Dendritic cell treated with granulocyte-macrophage colony-stimulating factor and Interleukin-4, amounts not matched to agents 40 ng/mL and 50 ng/mL, for 4 days (primary cell): Measurements from ENCODE around the gene KCNMA1.
"Not testable (repeated sequence)": the region's sequence is repeated elsewhere in the genome, so short reads cannot be mapped to it uniquely, and the experiment has no call there.

ENCODE experiments used
- H3K27ac Mint-ChIP-seq: one replicate; pipeline ENCODE4 v1.8.0; 2022; ENCODE audit warnings: mild to moderate bottlenecking, mixed read lengths
- H3K27me3 Mint-ChIP-seq: one replicate; pipeline ENCODE4 v1.8.0; 2022; ENCODE audit warnings: mild to moderate bottlenecking, mixed read lengths
- H3K36me3 Mint-ChIP-seq: one replicate; pipeline ENCODE4 v1.8.0; 2022; ENCODE audit warnings: low read depth, mixed read lengths
- H3K4me1 Mint-ChIP-seq: one replicate; pipeline ENCODE4 v1.8.0; 2022; ENCODE audit warnings: low read depth, mixed read lengths
- H3K4me3 Mint-ChIP-seq: one replicate; pipeline ENCODE4 v1.8.0; 2022; ENCODE audit warnings: mild to moderate bottlenecking, moderate library complexity, mixed read lengths
- H3K9me3 Mint-ChIP-seq: one replicate; pipeline ENCODE4 v1.8.0; 2022; ENCODE audit warnings: mixed read lengths
- intact Hi-C: fragments of 100-400 bp; cut with micrococcal nuclease; formaldehyde crosslinking; loops from one replicate; pipeline ENCODE4 v1.15.0; 2022

The KCNMA1 gene

DNA sequence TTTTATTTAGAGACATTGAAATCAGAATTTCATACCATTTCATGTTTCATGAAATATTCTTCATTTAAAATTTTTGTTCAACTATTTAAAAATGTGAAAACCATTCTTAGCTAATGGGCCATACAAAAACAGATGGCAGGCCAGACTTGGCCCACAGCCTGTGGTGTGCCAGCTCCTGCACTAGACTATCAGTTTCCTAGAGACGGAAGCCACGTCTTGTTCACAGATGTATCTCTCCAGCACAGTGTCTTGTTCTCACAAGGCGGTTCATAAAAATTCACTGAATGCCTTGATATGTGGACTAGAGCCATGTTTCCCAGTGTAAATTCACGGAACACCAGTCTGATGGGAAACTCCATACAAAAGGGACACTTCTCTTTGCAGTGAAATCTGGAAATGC is 216.0 kb downstream of the KCNMA1 start:
- H3K27ac Mint-ChIP-seq, result no peak overlapping the region
- no peaks in the 10 kb centered on the region for H3K4me1 Mint-ChIP-seq
- intact Hi-C loops, result no loop called here
- H3K4me3 Mint-ChIP-seq, result no peak overlapping the region
- H3K27me3 Mint-ChIP-seq, result peaks cover 7% of the 10 kb centered on the region
- no peaks in the 10 kb centered on the region for H3K9me3 Mint-ChIP-seq
- no peaks in the 10 kb centered on the region for H3K36me3 Mint-ChIP-seq

DNA sequence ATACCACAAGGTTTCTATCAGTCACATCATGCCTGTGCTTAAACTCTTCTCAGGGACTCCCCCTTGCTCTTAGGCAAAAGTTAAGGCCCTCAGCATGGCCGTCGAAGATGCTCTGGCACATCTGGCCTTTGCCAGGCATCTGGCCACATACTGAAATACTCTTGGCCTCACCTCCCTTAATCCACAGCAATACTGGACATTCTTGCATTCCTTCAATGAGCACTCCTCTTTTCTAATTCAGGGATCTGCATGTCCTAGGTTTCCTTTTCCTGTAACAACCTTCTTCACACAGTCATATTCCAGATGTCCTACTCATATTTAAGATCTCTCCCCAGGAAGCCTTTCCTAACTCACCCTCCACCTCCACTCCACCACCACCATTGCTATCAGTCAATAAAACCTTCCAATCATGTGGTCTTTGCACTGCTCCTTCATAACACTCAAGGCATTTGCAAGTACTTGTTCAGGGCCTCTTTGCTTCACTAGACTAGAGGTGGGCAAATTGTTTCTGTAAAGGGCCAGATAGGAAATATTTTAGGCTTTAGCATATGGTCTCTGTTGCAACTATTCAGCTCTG is 216.6 kb downstream of the KCNMA1 start:
- no peak overlapping the region for H3K27ac Mint-ChIP-seq
- H3K36me3 Mint-ChIP-seq, result no peaks in the 10 kb centered on the region
- no peaks in the 10 kb centered on the region for H3K4me1 Mint-ChIP-seq

DNA sequence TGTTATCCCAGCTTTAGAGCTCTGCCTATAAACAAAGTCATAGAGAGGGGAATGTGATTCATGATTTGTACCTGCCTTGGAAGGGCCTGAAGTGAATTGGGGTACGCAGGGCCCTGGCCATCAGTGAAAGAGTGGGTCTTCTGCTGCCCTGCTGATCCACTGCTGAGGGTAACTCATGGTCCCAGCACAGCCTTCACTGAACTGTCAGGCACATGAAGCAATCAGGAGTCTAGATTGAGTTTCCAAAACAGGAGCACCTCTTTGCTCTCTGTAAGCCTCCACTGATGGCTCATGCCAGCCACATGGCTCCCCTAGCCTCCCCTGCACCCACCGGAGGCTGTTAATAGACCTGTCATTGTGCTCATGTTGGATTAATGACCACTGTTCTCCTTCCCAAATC is 217.6 kb downstream of the KCNMA1 start:
- no peaks in the 10 kb centered on the region for H3K9me3 Mint-ChIP-seq
- no peak overlapping the region for H3K27ac Mint-ChIP-seq
- no peaks in the 10 kb centered on the region for H3K4me1 Mint-ChIP-seq
- no peaks in the 10 kb centered on the region for H3K36me3 Mint-ChIP-seq
- peaks cover 11% of the 10 kb centered on the region for H3K27me3 Mint-ChIP-seq
- no peak overlapping the region for H3K4me3 Mint-ChIP-seq
- intact Hi-C loops, result no loop called here

More for the DNA sequence above, 216.6 kb downstream of the KCNMA1 start:
- Mint-ChIP-seq H3K4me3 (no peak overlapping the region), H3K27me3 (peaks cover 10% of the 10 kb centered on the region), H3K9me3 (no peaks in the 10 kb centered on the region)
- intact Hi-C loops, result no loop called here

DNA sequence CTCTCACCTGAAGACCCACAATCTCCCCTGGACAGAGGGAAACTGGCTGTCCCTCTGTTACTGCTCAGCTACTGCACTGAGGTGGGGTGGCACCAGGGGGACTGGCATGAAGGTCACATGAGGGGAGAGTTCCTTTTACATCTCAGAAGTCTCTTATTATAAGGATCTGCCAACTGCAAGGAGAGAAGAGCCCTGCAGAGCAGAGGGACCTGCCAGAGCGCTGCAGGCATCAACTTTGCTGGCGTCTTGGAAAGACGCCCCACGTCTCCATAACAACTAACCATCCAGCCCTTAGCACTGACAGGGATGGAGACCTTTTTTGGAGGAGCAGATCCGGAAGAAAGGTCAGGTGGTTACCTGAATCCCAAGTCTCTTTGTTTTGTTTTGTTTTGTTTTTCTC is 218.6 kb downstream of the KCNMA1 start:
- H3K27ac Mint-ChIP-seq, result no peak overlapping the region
- intact Hi-C loops, result no loop called here
- no peaks in the 10 kb centered on the region for H3K4me1 Mint-ChIP-seq
- no peaks in the 10 kb centered on the region for H3K36me3 Mint-ChIP-seq
- H3K27me3 Mint-ChIP-seq, result peaks cover 11% of the 10 kb centered on the region
- no peak overlapping the region for H3K4me3 Mint-ChIP-seq
- no peaks in the 10 kb centered on the region for H3K9me3 Mint-ChIP-seq

DNA sequence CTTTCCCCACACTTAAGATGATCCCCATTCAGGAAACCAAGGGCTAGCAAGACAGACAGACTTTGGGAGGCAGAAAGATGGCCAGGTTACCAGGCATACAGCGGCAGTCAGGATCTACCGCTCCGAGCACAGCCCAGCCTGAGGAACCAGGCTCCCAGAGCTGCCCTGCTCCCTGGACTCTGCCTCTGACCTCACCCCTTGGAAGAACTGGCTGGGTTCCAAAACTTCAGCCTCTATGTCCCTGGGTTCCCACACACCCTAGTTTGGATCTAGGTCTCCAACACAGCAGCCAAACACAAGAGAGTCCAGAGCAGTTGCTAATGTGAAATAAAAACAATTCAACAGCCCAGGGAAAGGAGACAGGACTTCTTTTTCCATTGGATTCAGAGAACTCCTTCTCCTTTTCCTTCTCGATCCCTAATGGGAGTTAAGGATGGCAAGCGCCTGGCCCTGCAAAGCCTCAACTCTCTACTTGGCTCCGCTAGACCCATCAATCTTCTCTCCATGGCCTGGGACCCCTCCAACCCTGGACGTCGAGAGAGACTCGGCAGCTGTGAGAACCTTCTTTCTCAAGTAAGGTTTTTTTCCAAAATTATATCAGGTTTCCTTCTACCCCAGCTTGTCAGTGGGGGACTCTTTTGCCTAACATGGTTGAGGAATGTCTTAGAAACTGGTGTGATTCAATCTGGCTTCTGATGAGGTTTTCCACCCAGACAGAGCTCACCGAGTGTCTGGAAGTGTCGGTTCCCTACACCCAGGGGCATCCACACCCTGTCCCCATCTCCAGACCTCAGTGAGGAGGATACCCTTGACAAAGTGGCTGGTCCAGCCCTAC is 219.6 kb downstream of the KCNMA1 start:
- Mint-ChIP-seq H3K27me3 (peaks cover 8% of the 10 kb centered on the region), H3K4me3 (no peak overlapping the region), H3K4me1 (no peaks in the 10 kb centered on the region), H3K27ac (no peak overlapping the region), H3K9me3 (no peaks in the 10 kb centered on the region), H3K36me3 (no peaks in the 10 kb centered on the region)
- intact Hi-C loops, result no loop called here

DNA sequence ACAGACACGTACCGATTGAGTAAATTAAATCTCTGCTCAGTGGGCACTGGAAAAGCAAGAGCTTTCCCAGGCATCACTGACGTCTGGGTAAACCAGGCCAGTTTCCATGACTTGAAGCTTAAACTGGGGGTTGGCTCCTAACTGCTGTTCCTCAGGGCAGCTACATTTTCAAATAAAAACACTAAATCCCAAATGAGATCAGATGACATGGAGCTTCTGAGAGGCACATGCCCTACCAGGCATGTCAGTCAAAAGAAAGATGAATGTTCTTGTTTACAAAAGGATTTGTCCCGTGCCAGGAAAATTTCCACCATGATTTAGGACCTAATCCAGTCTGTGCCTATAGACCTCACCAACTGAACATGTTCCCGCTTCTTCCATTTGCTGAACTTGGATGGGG is 220.2 kb downstream of the KCNMA1 start:
- H3K4me1 Mint-ChIP-seq, result no peaks in the 10 kb centered on the region
- H3K4me3 Mint-ChIP-seq, result no peak overlapping the region
- intact Hi-C loops, result no loop called here
- H3K27me3 Mint-ChIP-seq, result peaks cover 8% of the 10 kb centered on the region
- no peaks in the 10 kb centered on the region for H3K9me3 Mint-ChIP-seq
- H3K27ac Mint-ChIP-seq, result no peak overlapping the region
- no peaks in the 10 kb centered on the region for H3K36me3 Mint-ChIP-seq

DNA sequence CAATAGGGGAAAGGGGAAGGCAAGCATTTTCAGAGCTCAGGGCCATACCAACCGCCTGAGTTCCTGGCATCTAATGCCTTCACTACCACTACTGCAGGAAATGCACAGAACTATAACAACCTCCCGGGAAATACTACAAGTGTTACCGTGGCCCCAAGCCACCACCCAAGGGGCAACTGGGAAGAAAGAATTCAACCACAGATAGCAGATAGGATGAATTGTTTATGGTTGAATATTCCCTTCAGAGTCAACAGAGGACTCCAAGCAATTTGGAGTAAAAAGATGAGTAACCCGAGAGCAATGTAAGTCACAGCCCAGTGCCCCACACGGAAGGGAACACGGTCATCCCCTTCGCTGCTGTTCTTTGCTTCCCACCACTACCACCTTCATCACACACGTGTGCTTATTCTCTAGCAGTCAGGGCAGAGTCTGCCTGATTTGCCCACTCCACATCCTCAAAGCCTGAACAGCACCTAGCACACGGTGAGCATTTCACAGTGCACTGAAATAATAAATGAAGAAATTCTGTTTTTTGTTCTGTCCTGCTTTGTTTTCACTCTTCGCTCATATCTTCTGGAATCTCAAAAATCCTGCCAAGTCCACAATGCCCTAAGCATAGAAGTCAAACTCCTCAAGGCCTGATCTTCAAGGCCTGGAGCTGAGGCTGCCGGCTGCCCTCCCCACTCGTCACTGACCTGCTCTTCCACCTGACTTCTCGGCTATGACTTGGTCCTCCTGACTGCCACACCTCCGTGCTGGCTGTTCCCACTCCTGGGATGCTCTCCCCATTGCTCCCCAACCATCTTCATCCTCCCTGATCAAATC is 221.1 kb downstream of the KCNMA1 start:
- no peaks in the 10 kb centered on the region for H3K4me1 Mint-ChIP-seq
- H3K4me3 Mint-ChIP-seq, result no peak overlapping the region
- no peak overlapping the region for H3K27ac Mint-ChIP-seq
- H3K9me3 Mint-ChIP-seq, result no peaks in the 10 kb centered on the region
- peaks cover 8% of the 10 kb centered on the region for H3K27me3 Mint-ChIP-seq
- H3K36me3 Mint-ChIP-seq, result no peaks in the 10 kb centered on the region
- intact Hi-C loops, result no loop called here

DNA sequence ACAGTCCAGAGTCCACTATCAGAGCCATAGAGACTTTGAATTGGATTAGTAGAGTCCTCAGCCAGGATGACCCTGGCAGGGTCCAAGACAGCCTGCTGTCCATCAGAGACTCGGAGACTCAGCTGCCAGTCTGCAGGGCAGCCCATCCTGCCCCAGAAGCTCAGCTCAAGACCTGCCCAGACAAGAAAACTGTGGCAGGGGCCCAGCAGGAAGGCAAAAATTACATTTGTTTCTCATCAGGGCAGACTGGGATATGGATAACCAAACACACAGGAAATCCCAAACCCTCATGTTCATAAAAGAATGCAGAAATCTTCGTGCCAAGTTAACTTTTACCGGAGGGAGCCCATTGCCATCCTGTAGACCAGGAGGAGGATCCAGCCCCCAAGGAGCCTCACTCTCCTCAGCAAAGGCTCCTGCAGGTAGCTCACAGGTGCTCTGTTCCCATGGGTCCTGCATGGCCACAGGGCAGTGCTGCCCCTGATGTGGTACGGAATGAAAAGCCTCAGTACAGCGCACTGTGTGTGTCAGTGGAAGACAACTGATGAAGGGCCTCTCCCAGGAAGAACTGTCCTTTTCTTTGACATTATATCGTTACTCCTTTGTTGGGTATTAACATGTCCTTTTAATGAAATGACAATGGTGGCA is 222.2 kb downstream of the KCNMA1 start:
- Mint-ChIP-seq H3K9me3 (no peaks in the 10 kb centered on the region), H3K4me1 (no peaks in the 10 kb centered on the region), H3K27ac (no peak overlapping the region), H3K36me3 (no peaks in the 10 kb centered on the region), H3K4me3 (no peak overlapping the region), H3K27me3 (peaks cover 13% of the 10 kb centered on the region)
- intact Hi-C loops, result no loop called here

DNA sequence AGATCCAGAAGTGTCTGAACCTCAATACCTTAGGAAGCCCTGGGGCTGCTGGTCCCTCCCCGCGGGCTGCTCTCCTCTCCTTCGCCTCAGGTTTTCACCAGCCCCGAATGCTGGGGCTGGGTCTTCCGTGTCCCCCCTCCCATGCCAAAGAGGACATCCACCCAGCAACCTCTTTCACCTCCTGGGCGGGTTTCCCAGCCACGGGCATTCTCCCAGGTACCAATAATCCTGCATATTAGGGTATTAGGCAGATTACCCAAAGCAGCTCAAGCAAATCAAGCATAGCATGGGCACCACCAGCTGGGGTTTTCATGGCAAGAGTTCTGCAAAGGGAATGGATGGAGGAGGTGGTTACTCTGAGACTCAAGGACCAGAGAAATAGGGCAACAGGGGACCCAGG is 224.4 kb downstream of the KCNMA1 start:
- no peaks in the 10 kb centered on the region for H3K4me1 Mint-ChIP-seq
- peaks cover 13% of the 10 kb centered on the region for H3K27me3 Mint-ChIP-seq
- no peak overlapping the region for H3K4me3 Mint-ChIP-seq
- intact Hi-C loops, result no loop called here
- no peaks in the 10 kb centered on the region for H3K9me3 Mint-ChIP-seq
- no peak overlapping the region for H3K27ac Mint-ChIP-seq
- no peaks in the 10 kb centered on the region for H3K36me3 Mint-ChIP-seq

DNA sequence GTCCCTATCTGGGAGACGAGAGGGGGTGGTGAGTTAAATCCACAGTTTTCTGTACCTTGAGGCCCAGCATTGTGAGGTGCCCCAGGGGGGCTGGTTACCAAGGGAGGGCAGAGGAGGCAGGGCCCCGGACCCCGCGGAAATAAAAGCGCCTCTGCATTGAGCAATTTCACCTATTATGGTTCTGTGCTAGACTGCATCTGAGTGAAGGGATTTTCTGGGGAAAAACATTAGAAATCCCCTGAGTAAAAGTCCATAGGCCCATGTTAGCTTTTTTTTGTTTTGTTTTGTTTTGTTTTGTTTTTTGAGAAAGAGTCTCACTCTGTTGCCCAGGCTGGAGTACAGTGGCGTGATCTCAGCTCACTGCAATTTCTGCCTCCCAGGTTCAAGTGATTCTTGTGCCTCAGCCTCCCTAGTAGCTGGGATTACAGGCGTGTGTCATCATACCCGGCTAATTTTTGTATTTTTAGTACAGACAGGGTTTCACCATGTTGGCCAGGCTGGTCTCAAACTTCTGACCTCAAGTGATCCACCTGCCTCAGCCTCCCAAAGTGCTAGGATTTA is 225.0 kb downstream of the KCNMA1 start:
- H3K27ac Mint-ChIP-seq, H3K36me3 Mint-ChIP-seq, H3K4me3 Mint-ChIP-seq, H3K4me1 Mint-ChIP-seq, H3K9me3 Mint-ChIP-seq, intact Hi-C loops: not testable (repeated sequence)
- H3K27me3 Mint-ChIP-seq, result peaks cover 14% of the 10 kb centered on the region

DNA sequence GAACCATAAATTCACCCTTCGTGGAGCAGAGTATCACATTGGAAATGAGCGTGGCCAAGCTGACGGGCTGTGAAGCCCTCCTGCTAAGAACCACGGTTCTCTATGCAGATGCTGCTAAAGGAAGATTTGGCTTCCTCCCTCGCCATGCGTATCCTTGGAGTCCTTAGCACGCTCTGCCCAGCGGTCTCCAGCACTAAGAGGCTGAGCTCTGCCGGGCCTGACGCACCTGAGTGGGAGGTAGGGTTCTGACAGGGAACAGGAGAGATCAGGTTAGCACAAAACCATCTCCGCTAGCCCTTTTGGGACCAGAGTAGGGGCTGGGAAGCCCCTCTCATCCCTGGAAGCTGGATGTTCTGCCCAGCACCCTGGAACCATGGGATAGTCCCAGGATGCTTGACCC is 225.8 kb downstream of the KCNMA1 start:
- Mint-ChIP-seq H3K9me3 (no peaks in the 10 kb centered on the region), H3K27ac (no peak overlapping the region), H3K27me3 (peaks cover 13% of the 10 kb centered on the region), H3K4me1 (no peaks in the 10 kb centered on the region), H3K4me3 (no peak overlapping the region), H3K36me3 (no peaks in the 10 kb centered on the region)
- intact Hi-C loops, result no loop called here

DNA sequence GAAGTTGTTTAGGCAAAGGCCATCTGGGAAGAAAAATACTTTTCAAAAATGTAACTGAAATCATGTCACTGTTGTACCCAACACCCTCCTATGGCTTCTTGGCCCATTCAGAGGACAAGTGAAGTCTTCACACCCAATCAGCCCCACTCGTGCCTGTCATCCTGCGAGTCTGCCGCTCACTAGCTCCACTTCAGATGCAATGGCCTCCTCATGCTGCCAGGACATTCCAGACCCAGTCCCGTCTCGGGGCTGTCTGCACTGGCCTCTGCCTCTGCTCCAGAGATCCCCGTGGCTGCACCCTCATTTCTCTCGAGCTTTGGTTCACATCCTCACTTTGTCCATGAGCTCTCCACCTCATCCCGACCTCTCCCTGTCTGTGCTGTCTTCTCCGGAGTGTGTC is 227.1 kb downstream of the KCNMA1 start:
- no peak overlapping the region for H3K4me3 Mint-ChIP-seq
- no peaks in the 10 kb centered on the region for H3K4me1 Mint-ChIP-seq
- H3K9me3 Mint-ChIP-seq, result no peaks in the 10 kb centered on the region
- peaks cover 11% of the 10 kb centered on the region for H3K27me3 Mint-ChIP-seq
- no peaks in the 10 kb centered on the region for H3K36me3 Mint-ChIP-seq
- intact Hi-C loops, result no loop called here
- no peak overlapping the region for H3K27ac Mint-ChIP-seq

DNA sequence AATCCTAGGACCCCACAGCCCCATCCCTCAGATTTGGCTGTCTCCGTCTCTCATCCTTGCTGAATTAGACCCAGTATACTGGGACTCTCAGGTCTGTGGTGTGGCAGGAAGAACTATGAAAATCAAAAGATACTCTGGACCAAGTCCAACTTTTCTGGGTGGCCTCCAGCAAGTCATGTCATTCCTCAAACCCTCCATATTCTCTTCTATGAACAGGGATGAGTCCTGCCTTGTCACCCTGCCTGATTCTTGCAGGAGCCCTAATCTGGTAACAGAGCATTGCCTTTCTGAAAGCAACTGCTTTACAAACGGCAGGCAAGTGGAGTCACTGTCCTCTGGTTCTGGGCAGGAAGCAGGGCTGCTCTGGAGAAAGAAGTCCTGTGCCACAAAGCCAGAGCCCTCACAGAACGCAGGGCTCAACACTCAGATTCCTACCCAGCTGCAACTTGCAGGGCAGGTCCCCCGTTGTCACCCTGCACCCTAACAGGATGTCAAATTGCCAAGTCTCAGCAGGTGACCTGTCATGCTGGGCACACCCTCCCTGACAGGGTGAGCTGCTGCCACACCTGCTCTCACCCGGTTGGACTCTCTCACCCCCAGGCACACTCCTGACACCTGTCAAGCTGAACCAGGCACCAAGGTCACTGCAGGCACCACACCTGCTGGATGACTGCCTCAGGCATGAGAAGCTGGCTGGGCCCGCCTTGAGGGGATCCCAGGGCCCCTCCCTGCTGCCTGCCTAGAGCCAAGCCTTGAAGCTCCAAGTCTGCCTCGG is 227.7 kb downstream of the KCNMA1 start:
- Mint-ChIP-seq H3K9me3 (no peaks in the 10 kb centered on the region), H3K27ac (no peak overlapping the region), H3K36me3 (no peaks in the 10 kb centered on the region), H3K4me3 (no peak overlapping the region), H3K27me3 (peaks cover 11% of the 10 kb centered on the region), H3K4me1 (no peaks in the 10 kb centered on the region)
- intact Hi-C loops, result no loop called here
